Measurements from ENCODE around the gene EMC9. TPM values are rescaled to one million over a fixed set of nuclear protein-coding genes. Genes with fewer than 3 reads are reported as not detected.
A peak's percentile ranks its signal among the peaks of the same experiment; 100 is the strongest.

Gene EMC9
- total RNA-seq, 1 donor, result 4.1 TPM

DNA sequence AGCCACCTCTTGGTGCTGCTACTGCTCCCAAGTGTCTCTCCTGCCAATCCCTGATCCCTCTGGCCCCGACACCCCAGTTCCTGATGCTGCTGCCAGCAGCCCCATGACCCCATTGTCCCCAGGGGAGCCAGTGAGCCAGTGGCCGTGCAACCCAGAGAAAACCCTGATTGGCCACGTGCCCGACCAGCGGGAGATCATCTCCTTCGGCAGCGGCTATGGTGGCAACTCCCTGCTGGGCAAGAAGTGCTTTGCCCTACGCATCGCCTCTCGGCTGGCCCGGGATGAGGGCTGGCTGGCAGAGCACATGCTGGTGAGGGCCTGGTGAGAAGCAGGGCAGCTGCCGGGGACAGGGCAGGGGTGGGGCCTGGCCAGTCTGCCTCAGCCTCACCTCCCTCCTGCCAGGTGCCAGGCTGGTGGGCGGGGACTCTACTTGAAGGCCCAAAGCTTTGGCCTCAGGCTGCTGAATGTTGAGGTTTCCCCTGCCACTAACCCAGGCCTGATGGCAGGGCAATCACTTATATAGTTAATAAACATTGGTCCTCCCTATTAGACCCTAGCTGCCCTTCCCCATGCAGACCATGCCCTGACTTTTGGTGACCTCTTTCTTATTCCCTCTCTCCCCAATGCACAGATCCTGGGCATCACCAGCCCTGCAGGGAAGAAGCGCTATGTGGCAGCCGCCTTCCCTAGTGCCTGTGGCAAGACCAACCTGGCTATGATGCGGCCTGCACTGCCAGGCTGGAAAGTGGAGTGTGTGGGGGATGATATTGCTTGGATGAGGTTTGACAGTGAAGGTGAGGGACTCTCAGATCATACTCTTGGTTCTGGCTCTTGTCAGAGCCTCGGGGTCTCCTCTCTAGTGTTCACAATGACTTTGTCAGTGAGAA is 42.2 kb downstream of the EMC9 start:
- Histone ChIP-seq H3K9me3 (ENCODE audit: low read depth, low read length) (no peaks in the 10 kb centered on the region), H3K27me3 (ENCODE audit: insufficient read depth, low read length) (no peaks in the 10 kb centered on the region), H3K4me1 (ENCODE audit: insufficient read depth, low read length) (peaks cover 33% of the 10 kb centered on the region), H3K4me3 (ENCODE audit: low read length) (no peak overlapping the region)

DNA sequence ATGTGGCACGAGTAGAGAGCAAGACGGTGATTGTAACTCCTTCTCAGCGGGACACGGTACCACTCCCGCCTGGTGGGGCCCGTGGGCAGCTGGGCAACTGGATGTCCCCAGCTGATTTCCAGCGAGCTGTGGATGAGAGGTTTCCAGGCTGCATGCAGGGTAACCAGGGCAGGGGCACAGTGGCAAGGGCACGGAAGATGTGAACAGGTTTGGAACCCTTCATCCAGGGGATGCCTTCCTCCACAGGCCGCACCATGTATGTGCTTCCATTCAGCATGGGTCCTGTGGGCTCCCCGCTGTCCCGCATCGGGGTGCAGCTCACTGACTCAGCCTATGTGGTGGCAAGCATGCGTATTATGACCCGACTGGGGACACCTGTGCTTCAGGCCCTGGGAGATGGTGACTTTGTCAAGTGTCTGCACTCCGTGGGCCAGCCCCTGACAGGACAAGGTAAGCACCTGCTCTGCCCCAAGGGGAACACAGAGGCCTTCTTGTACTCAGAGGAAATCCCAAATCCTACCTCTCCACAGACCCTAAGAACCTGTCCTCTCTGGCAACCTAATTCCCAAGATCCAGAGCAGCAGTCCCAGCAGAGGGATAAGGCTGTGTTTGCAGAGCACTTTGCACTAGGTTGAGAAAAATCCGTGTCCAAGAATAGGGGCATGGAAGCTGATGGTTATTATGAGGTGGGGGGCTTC is 43.0 kb downstream of the EMC9 start:
- Histone ChIP-seq H3K27me3 (ENCODE audit: insufficient read depth, low read length) (no peaks in the 10 kb centered on the region), H3K9me3 (ENCODE audit: low read depth, low read length) (no peaks in the 10 kb centered on the region), H3K4me3 (ENCODE audit: low read length) (no peak overlapping the region), H3K4me1 (ENCODE audit: insufficient read depth, low read length) (peaks cover 38% of the 10 kb centered on the region)

DNA sequence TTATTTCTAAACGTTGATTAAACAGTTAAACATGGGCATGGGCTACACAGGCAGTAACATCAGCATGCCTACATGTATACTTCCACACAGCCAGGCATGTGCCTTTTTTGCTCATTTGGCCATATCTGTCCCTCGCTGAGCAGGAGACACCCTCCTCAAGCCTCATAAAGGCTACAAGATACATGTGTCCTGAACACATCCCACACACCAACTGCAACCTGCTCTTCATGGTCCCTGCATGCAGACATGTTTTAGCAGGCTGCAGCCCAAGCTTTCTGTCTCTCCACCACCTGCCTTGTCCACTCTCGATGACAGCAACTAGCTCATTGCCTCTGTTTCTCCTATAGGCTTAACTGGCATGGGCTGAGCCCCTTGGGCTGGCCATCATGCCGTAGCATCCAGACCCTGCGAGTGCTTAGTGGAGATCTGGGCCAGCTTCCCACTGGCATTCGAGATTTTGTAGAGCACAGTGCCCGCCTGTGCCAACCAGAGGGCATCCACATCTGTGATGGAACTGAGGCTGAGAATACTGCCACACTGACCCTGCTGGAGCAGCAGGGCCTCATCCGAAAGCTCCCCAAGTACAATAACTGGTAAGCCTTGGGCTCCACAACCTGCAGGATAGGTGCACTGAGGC is 44.7 kb downstream of the EMC9 start:
- Histone ChIP-seq H3K4me3 (ENCODE audit: low read length) (no peak overlapping the region), H3K9me3 (ENCODE audit: low read depth, low read length) (no peaks in the 10 kb centered on the region), H3K27me3 (ENCODE audit: insufficient read depth, low read length) (no peaks in the 10 kb centered on the region), H3K4me1 (ENCODE audit: insufficient read depth, low read length) (peaks cover 53% of the 10 kb centered on the region)

DNA sequence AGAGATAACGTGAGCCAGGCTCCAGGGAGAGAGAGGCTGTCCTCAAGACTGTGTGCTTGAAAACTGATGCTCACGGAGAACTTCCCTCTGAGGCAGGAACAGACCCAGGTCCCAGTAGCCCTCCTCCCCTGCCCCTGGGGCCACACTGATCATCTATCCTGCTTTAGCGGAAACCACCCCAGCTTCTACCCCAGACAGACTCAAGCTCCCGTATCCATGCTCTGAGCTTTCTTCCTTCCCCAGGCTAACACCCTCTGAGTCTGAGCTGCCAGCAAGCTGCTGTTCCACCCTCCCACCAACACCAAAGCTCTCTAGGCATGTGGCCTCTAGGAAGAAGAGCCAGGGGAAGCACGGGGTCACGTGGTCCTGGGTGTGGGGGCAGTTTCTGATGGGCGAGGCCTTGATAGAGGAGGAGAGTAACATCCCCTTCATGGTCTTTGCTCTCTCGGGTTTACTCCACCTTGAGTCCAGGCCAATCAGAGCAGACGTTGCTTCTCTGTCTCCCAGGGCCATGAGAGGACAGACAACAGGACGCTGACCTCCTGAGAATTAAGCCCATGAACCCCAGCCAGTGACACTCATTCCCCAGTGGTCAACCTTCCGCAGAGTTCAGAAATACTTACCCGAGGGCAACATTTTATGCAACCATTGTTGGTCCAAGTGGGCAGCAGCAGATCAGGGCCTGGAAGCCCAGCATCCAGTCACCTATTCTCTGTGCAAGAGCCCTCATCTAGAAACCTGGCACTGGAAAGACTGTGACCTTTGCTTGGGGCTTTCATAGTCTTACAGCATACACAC is 45.9 kb downstream of the EMC9 start:
- Histone ChIP-seq H3K4me3 (ENCODE audit: low read length) (peak overlapping the region; percentile 83), H3K9me3 (ENCODE audit: low read depth, low read length) (no peaks in the 10 kb centered on the region), H3K27me3 (ENCODE audit: insufficient read depth, low read length) (no peaks in the 10 kb centered on the region), H3K4me1 (ENCODE audit: insufficient read depth, low read length) (peaks cover 59% of the 10 kb centered on the region)

DNA sequence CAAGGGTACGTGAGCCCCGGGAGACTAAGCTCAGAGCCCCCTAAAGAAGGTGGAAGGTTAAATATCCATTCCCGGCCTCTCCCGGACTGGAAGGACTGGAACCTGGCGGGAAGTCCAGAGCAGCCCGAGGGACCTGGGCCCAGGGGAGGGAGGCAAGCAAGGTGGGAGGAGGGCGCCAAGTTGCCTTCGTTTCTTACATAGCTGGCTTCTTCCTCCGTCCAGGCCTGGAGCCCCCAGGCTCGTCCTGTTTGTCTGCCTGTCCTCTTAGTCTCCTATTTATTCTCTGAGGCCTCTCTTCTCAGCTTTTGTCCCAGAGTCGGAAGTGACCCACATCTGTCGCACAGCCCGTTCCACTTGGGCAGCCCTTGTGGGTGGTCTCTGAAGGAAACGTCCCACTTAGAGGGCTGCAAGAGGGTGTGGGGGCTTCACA is 46.5 kb downstream of the EMC9 start:
- Histone ChIP-seq H3K4me1 (ENCODE audit: insufficient read depth, low read length) (peaks cover 58% of the 10 kb centered on the region), H3K4me3 (ENCODE audit: low read length) (peak overlapping the region; percentile 83), H3K27me3 (ENCODE audit: insufficient read depth, low read length) (no peaks in the 10 kb centered on the region), H3K9me3 (ENCODE audit: low read depth, low read length) (no peaks in the 10 kb centered on the region)

DNA sequence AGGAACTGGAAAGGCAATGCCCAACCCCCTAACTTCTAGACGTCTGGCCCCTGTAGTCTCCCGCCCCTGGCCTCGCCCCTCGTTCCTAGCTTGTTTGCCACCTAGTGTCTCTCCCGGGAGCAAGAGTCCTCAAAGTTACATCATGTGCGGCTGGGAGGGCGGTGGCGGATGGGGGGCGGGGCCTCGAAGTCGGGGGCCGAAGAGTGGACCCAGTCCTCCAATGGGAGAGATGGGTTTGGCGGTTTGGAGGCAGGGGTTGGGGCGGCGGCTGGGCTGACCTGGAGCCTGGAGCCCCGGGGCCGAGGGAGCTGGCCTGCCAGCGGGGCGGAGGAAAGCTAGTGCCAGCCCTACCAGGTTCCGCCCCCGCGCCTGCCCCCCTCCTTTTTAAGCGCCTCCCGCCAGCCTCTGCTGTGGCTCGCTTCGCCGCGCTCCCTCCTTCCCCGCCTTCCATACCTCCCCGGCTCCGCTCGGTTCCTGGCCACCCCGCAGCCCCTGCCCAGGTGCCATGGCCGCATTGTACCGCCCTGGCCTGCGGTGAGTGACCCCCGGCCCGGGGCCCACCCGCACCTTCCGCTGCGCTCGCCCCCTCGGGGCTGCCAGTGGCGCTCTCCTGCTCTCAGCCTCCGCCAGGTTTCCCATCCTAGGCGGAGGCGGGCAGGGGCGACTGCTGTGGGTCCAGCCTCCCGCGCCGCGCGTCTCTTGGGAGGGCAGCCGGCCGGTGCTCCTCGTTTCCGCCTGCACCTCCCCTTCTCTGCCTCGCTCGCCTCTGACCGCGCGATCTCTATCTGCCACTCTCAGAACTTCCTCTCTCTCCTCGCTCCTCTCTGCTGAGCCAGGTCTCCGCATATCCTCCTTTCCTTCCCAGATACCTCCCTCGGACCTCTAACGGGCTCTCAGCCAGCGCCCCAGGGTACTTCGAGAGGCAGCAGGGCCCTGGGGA is 47.2 kb downstream of the EMC9 start, which contains the start of gene PCK2:
Gene PCK2 (plus strand): TSS at position 411 of the 940 bp plus-strand sequence. CDS start 95 bp downstream, at position 506.
- Histone ChIP-seq H3K27me3 (ENCODE audit: insufficient read depth, low read length) (no peaks in the 10 kb centered on the region), H3K4me1 (ENCODE audit: insufficient read depth, low read length) (peaks cover 52% of the 10 kb centered on the region), H3K4me3 (ENCODE audit: low read length) (peak within 1 kb of the TSS; percentile 83), H3K9me3 (ENCODE audit: low read depth, low read length) (no peaks in the 10 kb centered on the region)

DNA sequence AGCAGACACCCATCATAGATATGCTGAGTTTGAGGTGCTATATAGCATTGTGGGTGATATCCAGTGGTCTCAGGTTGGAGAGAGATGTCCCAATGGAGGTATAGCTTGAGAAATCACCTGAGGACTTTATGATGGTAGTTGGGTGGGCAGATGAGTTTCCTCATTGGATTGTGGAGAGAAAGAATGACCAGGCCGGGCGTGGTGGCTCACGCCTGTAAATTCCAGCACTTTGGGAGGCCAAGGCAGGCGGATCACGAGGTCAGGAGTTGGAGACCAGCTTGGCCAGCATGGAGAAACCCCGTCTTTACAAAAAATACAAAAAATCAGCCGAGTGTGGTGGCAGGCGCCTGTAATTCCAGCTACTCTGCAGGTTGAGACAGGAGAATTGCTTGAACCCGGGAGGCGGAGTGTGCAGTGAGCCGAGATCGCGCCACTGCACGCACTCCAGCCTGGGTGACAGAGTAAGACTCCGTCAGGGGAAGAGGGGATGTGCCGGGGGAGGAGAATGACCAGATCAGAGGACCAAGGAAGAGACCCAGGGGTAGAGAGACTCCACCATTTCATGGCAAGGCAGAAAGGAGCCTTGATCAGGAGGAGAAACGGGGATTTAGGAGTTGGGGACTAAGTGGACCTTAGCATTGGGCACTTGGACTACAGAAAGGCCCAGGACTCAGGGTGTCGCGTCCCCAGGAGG is 48.0 kb downstream of the EMC9 start:
- Histone ChIP-seq H3K27me3 (ENCODE audit: insufficient read depth, low read length) (no peaks in the 10 kb centered on the region), H3K4me1 (ENCODE audit: insufficient read depth, low read length) (peaks cover 46% of the 10 kb centered on the region), H3K4me3 (ENCODE audit: low read length) (peak overlapping the region; percentile 83), H3K9me3 (ENCODE audit: low read depth, low read length) (no peaks in the 10 kb centered on the region)

DNA sequence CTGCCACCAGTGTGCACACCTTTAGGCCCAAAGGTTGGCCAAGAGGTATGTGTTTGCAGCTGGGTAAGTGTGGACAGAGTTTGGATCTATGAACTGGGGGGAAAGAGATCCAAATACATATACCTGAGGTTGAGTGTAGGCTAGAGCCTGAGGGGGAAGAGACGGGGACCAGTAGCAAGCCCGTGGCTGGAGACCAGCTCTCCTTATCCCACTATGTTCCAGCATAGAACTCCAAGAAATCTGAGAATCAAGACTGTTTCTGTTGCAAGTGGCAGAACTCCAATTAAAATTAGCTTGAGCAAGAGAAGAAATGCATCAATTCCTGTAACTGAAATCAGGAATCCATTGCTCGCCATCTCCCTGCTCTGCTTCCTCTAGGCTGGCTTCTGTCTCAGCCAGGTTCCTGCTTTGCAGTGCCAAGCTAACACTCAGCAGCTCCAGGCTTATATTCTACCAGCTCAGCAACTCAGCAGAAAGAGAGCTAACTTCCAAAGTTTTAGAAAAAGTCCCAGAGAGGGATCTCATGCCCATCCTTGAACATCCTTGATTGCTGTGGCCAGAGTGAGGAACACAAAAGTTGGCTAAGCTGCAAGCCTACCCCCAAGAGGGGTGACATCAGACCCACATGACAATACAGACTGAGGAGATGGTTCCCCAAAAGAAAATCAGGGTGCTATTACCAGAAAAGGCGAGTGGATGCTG is 48.7 kb downstream of the EMC9 start:
- no peaks in the 10 kb centered on the region for H3K27me3 ChIP-seq (ENCODE audit: insufficient read depth, low read length)
- no peaks in the 10 kb centered on the region for H3K9me3 ChIP-seq (ENCODE audit: low read depth, low read length)
- no peak overlapping the region for H3K4me3 ChIP-seq (ENCODE audit: low read length)
- H3K4me1 ChIP-seq (ENCODE audit: insufficient read depth, low read length), result peaks cover 46% of the 10 kb centered on the region

DNA sequence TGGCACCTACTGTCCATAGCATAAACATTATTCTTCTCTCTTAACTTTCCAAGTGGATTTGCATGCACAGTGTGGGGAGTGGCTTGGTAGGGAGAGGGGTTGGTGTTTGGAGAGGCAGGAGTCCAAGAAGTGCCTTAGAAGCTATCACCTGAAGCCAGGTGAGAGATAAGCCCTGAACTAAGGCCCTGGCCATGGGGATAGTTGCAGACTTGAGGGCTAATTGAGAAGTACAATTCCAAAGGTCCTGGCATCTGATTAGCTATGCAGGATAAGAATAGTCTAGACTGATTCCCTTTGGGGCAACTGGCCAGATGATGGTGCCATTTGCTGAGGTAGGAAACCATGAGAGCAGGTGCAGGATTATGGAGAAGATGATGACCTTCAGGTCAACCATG is 49.3 kb downstream of the EMC9 start:
- Histone ChIP-seq H3K4me1 (ENCODE audit: insufficient read depth, low read length) (peaks cover 46% of the 10 kb centered on the region), H3K27me3 (ENCODE audit: insufficient read depth, low read length) (no peaks in the 10 kb centered on the region), H3K4me3 (ENCODE audit: low read length) (no peak overlapping the region), H3K9me3 (ENCODE audit: low read depth, low read length) (no peaks in the 10 kb centered on the region)

DNA sequence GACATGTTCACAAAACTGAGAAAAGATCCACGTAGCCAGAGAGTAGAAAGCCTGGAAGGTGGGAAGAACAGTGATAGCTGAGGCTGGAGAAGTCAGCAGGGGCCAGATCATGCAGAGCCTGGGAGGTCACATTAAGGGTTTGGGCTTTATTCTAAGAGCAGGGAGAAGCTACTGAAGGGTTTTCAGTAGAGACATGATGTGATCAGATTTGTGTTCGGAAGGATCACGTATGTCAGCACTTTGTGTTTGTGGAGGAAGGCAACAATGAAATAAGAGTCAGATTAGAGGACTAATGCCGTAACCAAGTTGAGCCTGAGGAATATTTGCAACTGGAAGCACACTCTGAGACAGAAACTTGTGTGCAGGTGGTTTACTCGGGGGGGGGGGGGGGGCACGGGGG is 51.5 kb downstream of the EMC9 start:
- Histone ChIP-seq H3K27me3 (ENCODE audit: insufficient read depth, low read length) (no peaks in the 10 kb centered on the region), H3K4me1 (ENCODE audit: insufficient read depth, low read length) (peaks cover 34% of the 10 kb centered on the region), H3K9me3 (ENCODE audit: low read depth, low read length) (no peaks in the 10 kb centered on the region), H3K4me3 (ENCODE audit: low read length) (no peak overlapping the region)

All from mononuclear cell (primary cell).